Stomach (tissue), 9 donors: Measurements from ENCODE around the gene GRIP1. TPM values are rescaled to one million over a fixed set of nuclear protein-coding genes. Genes with fewer than 3 reads are reported as not detected.

ENCODE experiments used
- DNase-seq, 2 donors: peaks; one replicate each; pipeline versions ENCODE4 v3.0.0 to v3.0.0-alpha.2; 2013 to 2019
- H3K27ac ChIP-seq, 5 donors: fragments of 200-600 bp in 4 of 5; sonication (generic) in 4 of 5; one replicate each; pipeline ENCODE4 v1.5.1; 2013 to 2019; ENCODE audit warnings: mild to moderate bottlenecking in 1 of 5, moderate library complexity in 1 of 5
- H3K27me3 ChIP-seq, 3 donors: fragments of 200-600 bp; sonication (generic); one replicate each; pipeline ENCODE4 v1.5.1; 2017 to 2019; ENCODE audit warnings: mixed run types in 1 of 3
- H3K36me3 ChIP-seq, 4 donors: fragments of 200-600 bp; sonication (generic); 1 replicate in 3 of 4; 2 replicates in 1 of 4; pipeline ENCODE4 v1.5.1; 2016 to 2019
- H3K4me1 ChIP-seq, 4 donors: fragments of 200-600 bp; sonication (generic); one replicate each; pipeline ENCODE4 v1.5.1; 2016 to 2019
- H3K4me3 ChIP-seq, 4 donors: fragments of 200-600 bp; sonication (generic) in 3 of 4; one replicate each; pipeline ENCODE4 v1.5.1; 2016 to 2019; ENCODE audit warnings: mild to moderate bottlenecking in 1 of 4
- H3K9me3 ChIP-seq, 4 donors: fragments of 200-600 bp; sonication (generic); one replicate each; pipeline ENCODE4 v1.5.1; 2016 to 2019
- EP300 ChIP-seq: sonication (generic); formaldehyde crosslinking; IDR thresholded peaks from one replicate; pipeline ENCODE4 v1.6.1; 2017; ENCODE audit warnings: antibody characterized with exemption
- POLR2A ChIP-seq, 4 donors: fragments of 450-650 bp; IDR thresholded peaks; one replicate each; pipeline ENCODE4 v1.6.1; 2016; ENCODE audit warnings: antibody characterized with exemption in 4 of 4, control low read depth in 2 of 4, mild to moderate bottlenecking in 1 of 4, moderate library complexity in 1 of 4
- POLR2AphosphoS5 ChIP-seq, 3 donors: sonication (generic); formaldehyde crosslinking; IDR thresholded peaks; one replicate each; pipeline ENCODE4 v1.6.1; 2016; ENCODE audit warnings: antibody characterized with exemption in 3 of 3
- WGBS, 5 donors: extraction: QIAGEN DNeasy Blood & Tissue Kit in 3 of 5; methylation state at CpG; one replicate each; pipeline versions ENCODE4 v1.1.5 to v1.1.7; 2013 to 2018; 5-methylcytosine and 5-hydroxymethylcytosine counted together
- intact Hi-C: fragments of 100-400 bp; cut with DNase I; formaldehyde crosslinking; loops from one replicate; pipeline ENCODE4 v1.15.1; 2023; ENCODE audit warnings: low total_unique reads
- polyA plus RNA-seq, 3 donors: library from polyadenylated mRNA; stranded (reverse); fragments of 200-250 nt; gene quantifications; one replicate each; pipeline ENCODE4 v1.2.3, GENCODE V29; 2013
- total RNA-seq, 5 donors: library from RNA; depleted of rRNA; stranded (reverse); fragments of >200 nt; gene quantifications; one replicate each; pipeline versions ENCODE4 v1.1.0 to v1.2.3, GENCODE V29; 2014 to 2016
- TF ChIP-seq, protein P1 (sequence below), 7 experiments: fragments of 450-650 bp in 4 of 7; fragments of 200-600 bp in 3 of 7; sonication (generic) in 3 of 7; IDR thresholded peaks; one replicate each; pipeline ENCODE4 v1.5.1; 2016 to 2019; ENCODE audit warnings: antibody characterized with exemption in 7 of 7, control low read depth in 2 of 7, mild to moderate bottlenecking in 1 of 7
- donor health status: healthy with polysubstance abuse.
- donor health status: Bipolar disorder and iron deficiency.
- donor health status: healthy.

The GRIP1 gene
- total and polyA plus RNA-seq, 8 donors, result 0.31 to 8.8 (median 4.4) TPM; not detected in 1

DNA sequence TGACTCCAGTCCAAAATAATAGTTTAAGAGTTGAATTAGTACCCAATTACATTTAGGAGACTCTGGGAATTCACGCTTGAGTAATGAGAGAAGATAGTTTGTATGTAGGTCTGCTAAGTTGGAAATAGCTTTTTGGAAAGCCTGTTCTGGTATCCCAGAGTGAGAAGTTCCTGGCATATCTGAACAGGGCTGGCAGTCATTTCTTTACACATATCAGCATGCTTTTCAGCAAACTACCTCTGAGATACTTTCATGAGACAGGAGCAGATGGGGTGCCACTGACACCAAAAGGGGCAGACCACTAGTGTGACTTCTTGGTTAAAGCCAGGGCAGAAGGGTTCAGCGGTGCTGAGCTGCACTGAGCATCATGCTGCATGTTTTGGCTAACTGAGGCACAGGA is 45.1 kb upstream of the GRIP1 start:
- intact Hi-C loops, result no loop called here
- Histone ChIP-seq H3K9me3 (no peaks in the 10 kb centered on the region), H3K27me3 (no peaks in the 10 kb centered on the region), H3K36me3 (no peaks in the 10 kb centered on the region), H3K27ac (no peak overlapping the region), H3K4me1 (no peaks in the 10 kb centered on the region), H3K4me3 (no peak overlapping the region)
- no peak for DNase-seq
- WGBS, 5 donors, result 87 to 96% (median 91%) methylated on average over 2 of the region's 2 CpGs
- TF ChIP-seq, protein P1, sequence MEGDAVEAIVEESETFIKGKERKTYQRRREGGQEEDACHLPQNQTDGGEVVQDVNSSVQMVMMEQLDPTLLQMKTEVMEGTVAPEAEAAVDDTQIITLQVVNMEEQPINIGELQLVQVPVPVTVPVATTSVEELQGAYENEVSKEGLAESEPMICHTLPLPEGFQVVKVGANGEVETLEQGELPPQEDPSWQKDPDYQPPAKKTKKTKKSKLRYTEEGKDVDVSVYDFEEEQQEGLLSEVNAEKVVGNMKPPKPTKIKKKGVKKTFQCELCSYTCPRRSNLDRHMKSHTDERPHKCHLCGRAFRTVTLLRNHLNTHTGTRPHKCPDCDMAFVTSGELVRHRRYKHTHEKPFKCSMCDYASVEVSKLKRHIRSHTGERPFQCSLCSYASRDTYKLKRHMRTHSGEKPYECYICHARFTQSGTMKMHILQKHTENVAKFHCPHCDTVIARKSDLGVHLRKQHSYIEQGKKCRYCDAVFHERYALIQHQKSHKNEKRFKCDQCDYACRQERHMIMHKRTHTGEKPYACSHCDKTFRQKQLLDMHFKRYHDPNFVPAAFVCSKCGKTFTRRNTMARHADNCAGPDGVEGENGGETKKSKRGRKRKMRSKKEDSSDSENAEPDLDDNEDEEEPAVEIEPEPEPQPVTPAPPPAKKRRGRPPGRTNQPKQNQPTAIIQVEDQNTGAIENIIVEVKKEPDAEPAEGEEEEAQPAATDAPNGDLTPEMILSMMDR (IDR thresholded peaks at IDR 0.05), result no peak
- TF ChIP-seq EP300, result no peak
- TF ChIP-seq POLR2AphosphoS5 (IDR thresholded peaks at IDR 0.05), result no peak
- TF ChIP-seq POLR2A (IDR thresholded peaks at IDR 0.05), result no peak

GRCh38 chr12:66719862-66720261 is 41.0 kb upstream of the GRIP1 start:
- Histone ChIP-seq H3K9me3 (no peaks in the 10 kb centered on the region), H3K4me3 (no peak overlapping the region), H3K27me3 (no peaks in the 10 kb centered on the region), H3K36me3 (no peaks in the 10 kb centered on the region), H3K27ac (no peak overlapping the region), H3K4me1 (no peaks in the 10 kb centered on the region)
- no peak for DNase-seq
- TF ChIP-seq EP300 (no peak), POLR2AphosphoS5 (IDR thresholded peaks at IDR 0.05) (no peak), POLR2A (IDR thresholded peaks at IDR 0.05) (no peak)
- TF ChIP-seq, protein P1 (IDR thresholded peaks at IDR 0.05), result no peak
- WGBS, 5 donors, result 88 to 94% (median 93%) methylated on average over 2 of the region's 2 CpGs
- intact Hi-C loops, result no loop called here

DNA sequence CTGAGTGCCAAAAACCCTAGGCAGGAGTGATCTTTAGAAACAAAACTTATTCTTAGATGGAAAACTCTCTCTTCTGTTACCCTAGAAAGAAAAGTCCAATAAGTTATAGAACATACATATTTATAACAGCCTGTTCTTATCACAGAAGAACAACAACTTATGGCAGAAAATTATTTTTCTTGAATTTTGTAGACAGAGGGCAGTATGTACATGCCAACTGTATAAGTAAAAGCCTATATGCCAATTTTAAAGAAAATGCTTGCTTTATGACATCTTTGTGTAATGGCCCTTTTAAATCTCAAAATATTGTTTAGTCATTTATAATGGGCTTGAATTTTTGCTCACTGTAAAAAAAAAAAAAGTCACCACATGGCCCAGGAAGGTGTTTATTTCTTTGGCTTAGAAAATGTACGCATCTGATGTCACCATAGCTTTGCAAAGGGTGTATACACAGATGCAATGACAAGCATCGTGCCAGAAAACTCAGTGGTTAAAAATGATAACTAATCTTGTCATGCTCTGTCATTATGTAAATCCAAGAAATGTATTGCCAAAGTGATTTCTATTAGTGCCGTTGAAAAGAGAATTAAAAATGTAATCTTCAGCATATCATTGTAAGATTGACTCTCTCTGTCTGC is 38.3 kb upstream of the GRIP1 start:
- H3K36me3 ChIP-seq, result no peaks in the 10 kb centered on the region
- DNase-seq, result no peak
- H3K9me3 ChIP-seq, result no peaks in the 10 kb centered on the region
- H3K4me1 ChIP-seq, result peaks cover 0 to 11% (median 0%) of the 10 kb centered on the region in 4 donors
- intact Hi-C loops, result no loop called here
- H3K27me3 ChIP-seq, result no peaks in the 10 kb centered on the region
- 57 to 78% (median 67%) methylated on average over 3 of the region's 3 CpGs for WGBS, 5 donors
- no peak overlapping the region for H3K27ac ChIP-seq
- no peak overlapping the region for H3K4me3 ChIP-seq
- TF ChIP-seq POLR2A (IDR thresholded peaks at IDR 0.05) (no peak), EP300 (no peak)
- TF ChIP-seq, protein P1 (IDR thresholded peaks at IDR 0.05), result no peak

DNA sequence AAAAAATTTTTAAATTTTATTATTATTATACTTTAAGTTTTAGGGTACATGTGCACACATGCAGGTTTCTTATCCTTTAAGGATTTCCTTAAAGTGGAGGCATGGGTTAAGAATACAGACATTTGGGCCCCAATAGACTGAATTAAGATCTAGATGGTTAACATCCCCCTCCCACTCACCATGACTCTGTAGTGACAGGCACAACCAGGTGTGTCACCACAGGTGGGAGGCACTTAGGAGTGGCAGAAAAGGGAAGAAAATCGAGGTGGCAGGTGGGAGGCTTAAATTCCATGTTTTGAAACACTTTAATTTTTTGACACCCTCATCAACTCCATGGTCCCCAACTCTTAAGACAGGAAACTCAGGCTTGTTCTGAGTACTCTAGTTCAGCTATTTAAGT is 37.6 kb upstream of the GRIP1 start:
- no peak for DNase-seq
- H3K4me3 ChIP-seq, result no peak overlapping the region
- H3K9me3 ChIP-seq, result no peaks in the 10 kb centered on the region
- WGBS, 5 donors, result 21 to 56% (median 32%) methylated on average over 1 of the region's 1 CpG
- no peaks in the 10 kb centered on the region for H3K27me3 ChIP-seq
- peaks cover 0 to 11% (median 0%) of the 10 kb centered on the region in 4 donors for H3K4me1 ChIP-seq
- no peaks in the 10 kb centered on the region for H3K36me3 ChIP-seq
- TF ChIP-seq POLR2A (IDR thresholded peaks at IDR 0.05) (no peak), EP300 (no peak), POLR2AphosphoS5 (IDR thresholded peaks at IDR 0.05) (no peak)
- TF ChIP-seq, protein P1 (IDR thresholded peaks at IDR 0.05), result no peak
- no peak overlapping the region for H3K27ac ChIP-seq
- intact Hi-C loops, result no loop called here
